Measurements from ENCODE around the gene TULP1. TPM values are rescaled to one million over a fixed set of nuclear protein-coding genes. Genes with fewer than 3 reads are reported as not detected.
"Not testable (repeated sequence)": the region's sequence is repeated elsewhere in the genome, so short reads cannot be mapped to it uniquely, and the experiment has no call there.

The TULP1 gene
- polyA plus RNA-seq, 12 donors, result 0.66 to 5.8 (median 1.4) TPM; not detected in 2

- no peak for DNase-seq
Measured at GRCh38 chr6:35522151-35522550, 9.5 kb upstream of the TULP1 start.

- DNase-seq, result no peak
Measured at GRCh38 chr6:35521235-35521634, 8.5 kb upstream of the TULP1 start.

- DNase-seq, result no peak
Measured at GRCh38 chr6:35519313-35520015, 6.8 kb upstream of the TULP1 start.

DNA sequence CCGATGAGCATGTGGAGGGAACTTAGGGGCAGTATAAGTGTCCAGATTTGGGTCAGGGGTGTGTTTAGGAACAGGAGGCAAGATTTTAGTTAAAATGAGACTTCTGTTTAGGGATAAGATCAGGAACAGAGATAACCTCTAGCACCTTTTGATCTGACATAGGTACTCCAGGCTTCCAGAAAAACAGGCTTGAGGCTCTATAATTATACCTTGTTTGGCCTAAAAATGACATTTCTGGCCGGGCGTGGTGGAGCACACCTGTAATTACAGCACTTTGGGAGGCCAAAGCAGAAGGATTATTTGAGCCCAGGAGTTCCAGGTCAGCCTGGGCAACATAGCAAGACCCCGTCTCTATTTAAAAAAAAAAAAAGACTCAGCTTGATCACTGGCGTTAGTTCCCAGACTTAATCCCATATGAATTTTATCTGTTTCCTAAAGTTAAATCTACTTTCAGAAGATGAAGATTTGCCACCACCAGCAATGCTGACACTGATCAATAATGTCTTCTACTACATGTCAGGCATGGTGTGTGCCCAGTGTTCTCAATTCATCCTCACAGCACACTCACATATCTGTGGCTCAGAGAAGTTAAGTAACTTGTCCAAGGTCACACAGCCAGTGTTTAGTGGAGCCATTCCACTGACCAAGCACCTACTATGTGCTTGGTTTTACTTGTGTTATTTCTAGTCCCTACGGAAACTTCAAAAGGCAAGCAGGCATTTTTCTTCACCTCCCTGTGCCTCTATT lies 6.0 kb upstream of the TULP1 start:
- DNase-seq, result no peak

DNA sequence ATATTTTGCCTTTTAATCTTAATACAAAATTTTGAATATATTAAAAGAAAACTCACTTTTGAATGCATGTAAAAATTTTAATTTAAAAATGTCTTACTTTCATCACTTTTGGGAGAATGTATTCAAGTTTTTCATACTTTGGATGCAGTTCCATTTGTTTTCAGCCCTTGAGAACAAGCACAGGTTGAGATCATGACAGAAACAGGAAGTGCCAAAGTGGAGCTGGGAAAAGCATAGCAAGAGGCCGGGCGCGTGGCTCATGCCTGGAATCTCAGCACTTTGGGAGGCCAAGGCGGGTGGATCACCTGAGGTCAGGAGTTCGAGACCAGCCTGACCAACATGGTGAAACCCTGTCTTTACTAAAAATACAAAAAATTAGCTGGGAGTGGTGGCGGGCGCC lies 5.3 kb upstream of the TULP1 start:
- not testable (repeated sequence) for DNase-seq

DNA sequence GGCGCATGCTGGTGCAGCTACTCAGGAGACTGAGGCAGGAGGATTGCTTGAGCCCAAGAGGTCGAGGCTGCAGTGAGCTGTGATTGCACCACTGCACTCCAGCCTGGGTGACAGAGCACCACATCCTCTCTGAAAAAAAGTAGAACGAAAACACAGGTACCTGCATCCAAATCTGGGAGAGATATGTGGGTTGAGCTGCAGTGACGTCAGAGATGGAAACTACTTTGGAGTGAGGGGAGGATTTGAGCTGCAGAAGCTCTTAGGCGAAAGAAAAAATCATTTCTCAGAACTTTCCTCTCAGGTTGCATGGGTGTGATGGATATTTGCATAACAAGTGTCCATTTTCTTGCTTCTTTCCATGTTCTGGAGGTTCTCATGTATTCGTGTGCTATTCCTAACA lies 4.0 kb upstream of the TULP1 start:
- DNase-seq, result no peak

DNA sequence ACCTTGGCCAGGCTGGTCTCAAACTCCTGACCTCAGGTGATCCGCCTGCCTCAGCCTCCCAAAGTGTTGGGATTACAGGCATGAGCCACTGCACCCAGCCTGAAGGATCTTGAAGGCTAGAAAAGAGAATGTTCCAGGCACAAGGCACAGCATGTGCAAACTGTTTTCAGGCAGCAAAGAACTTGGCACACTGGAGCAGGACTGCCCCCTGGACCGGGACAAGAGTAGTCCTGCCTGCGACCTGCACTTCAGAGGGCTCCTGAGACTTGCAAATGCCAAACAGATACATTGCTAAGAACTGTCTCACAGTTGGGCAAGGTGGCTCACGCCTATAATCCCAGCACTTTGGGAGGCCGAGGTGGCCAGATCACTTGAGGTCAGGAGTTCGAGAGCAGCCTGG lies 3.2 kb upstream of the TULP1 start:
- DNase-seq, result not testable (repeated sequence)

DNA sequence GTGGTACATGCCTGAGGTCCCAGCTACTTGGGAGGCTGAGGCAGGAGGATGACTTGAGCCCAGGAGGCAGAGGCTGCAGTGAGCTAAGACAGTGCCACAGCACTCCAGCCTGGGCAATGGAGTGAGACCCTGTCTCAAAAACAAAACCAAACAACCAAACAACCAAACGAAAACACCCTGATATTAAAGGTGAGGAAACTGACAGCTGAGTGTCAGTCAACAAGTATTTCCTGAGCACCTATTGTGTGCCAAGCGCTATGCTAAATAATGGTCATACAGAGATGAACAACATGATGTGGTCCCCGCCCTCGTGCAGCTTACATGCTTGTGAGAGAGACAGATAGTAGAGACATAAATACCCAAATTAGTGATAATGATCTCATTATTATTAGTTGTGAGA lies 1.9 kb upstream of the TULP1 start:
- no peak for DNase-seq

DNA sequence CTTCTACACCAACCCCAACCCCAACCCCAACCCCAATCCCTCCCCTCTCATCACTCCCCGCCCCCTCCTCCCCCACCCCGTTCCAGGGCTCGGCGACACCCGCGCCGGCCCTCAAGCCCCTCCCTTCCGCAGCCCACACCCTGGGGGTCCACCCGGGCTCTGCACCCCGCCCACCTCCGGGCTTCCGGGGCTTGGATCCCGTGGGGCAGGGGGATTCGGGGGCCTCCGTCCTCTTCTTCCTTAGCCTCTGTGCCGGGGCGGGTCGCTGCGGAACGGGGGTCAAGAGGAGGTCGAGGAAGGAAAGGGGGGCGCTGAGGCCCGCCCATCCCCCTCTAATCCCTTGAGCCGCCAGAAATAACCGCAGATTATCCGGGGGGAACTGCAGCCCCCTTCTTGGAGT lies 690 bp downstream of the TULP1 start:
- DNase-seq, result no peak

DNA sequence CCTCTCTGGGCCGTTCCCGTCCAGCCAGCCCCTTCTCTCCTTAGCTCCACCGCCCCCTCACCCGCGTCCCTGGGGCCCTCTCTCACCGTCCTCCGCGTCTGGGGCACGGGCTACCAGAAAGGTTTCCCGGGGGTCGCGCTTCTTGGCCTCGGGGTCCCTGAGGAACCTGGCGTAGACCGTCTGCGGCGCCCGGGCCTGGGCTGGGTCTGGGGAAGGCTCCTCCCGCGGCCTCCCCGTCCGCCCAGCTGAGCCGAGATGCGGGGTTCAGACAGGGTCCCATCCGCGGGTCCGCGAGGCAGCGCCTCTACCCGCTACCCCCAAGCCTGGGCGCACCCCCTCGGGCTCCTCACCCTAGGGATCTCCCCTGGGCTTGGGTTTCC lies 1.1 kb downstream of the TULP1 start:
- no peak for DNase-seq

GRCh38 chr6:35510916-35511561 lies 1.7 kb downstream of the TULP1 start:
- no peak for DNase-seq

DNA sequence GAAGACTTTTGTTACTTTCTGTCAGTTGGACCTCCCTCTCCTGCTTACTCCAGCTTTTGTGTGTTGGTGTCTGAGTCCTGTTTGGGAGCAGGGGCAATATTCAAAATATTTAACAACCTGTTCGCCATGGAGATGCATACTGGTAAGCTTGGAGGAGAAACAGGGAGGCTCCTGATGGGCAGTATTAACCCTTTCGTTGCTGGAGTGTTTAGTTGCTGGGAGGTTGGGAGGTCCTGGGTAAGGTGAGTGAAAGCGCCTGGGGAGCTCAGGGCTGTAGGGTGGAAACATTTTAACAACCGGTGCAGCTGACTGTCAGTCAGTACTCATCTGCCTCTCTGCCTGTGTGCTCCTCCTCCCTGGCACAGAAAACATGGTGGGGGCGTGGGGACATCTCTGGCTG lies 4.2 kb downstream of the TULP1 start:
- no peak for DNase-seq

GRCh38 chr6:35508027-35508426 lies 4.7 kb downstream of the TULP1 start:
- DNase-seq, result no peak

DNA sequence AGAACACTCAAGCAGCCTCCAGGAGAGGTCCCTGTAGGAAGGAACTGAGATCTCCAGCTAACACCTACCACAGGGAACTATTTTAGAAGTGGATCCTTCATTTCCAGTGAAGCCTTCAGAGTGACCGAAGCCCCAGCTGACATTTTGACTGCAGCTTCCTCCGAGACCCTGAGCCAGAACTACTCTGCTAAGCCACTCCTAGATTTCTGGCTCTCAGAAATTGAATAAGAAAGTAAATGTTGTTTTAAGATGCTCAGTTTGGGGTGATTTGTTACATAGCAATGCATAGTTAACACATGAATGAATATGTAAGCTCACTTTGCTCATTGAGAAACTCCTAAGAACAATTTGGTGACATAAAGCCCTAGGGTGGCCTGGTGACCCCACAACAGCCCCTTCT lies 5.5 kb downstream of the TULP1 start:
- no peak for DNase-seq

DNA sequence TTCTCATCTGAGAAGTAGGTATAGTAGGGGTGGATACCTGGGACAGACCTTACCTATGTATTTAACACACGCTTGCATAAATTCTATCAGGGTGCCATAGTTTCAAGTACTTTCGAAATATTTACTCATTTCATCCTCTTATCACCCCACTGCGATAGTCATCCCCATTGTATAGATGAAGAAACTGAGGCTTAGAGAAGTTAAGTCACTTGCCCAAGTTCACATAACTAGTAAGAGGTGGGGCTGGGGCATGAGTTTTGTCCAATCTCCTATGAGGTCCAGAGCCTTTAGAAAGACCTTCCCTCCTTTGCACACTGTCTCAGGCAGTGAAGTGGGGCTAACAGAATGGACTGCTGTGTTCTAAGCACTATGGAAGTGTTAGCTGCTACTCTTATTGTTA lies 6.2 kb downstream of the TULP1 start:
- DNase-seq, result no peak

- no peak for DNase-seq
Measured at GRCh38 chr6:35505999-35506412, 6.7 kb downstream of the TULP1 start.

GRCh38 chr6:35503534-35503933 lies 9.2 kb downstream of the TULP1 start:
- DNase-seq, result no peak

GRCh38 chr6:35501784-35502183 lies 10.9 kb downstream of the TULP1 start:
- DNase-seq, result no peak

GRCh38 chr6:35500782-35501181 lies 11.9 kb downstream of the TULP1 start:
- no peak for DNase-seq

- DNase-seq, result no peak
Measured at GRCh38 chr6:35499372-35499771, 13.3 kb downstream of the TULP1 start.

DNA sequence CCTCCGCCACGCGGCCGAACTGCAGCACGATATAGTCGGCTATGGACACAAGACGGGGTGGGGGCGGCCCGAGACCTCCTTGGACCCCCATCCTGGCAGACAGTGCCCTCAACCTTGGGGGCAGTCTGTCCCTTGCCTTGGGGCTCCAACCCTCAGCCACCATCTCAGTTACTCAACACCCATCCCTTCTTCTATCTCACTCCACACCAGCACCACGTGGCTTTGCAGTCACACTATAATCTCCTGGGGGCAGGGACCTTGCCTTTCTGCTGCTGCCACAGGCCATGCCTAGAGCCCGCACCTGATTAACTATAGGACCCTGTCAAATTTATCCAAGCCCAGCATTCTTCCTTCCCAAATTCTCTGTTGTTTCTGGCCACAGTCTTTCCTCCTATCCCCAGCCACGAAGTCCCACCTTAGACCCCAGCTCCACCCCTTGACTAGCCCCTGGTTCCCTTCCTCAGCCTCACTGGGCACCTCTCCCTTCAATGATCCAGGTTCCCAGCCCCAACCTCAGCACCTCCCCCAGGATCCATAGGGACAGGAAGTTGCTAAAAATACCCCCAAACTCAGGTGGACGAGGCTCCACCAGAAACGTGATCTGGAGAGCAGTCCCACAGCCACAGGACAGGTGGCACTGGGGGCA lies 14.2 kb downstream of the TULP1 start:
- DNase-seq, result no peak

- DNase-seq, result peak; percentile 84
Measured at GRCh38 chr6:35497571-35498421, 14.9 kb downstream of the TULP1 start.

All from muscle of arm (tissue), 12 donors.